A549 (cell line): ENCODE measurements around the gene LAMA2. TPM values are rescaled to one million over a fixed set of nuclear protein-coding genes. Genes with fewer than 3 reads are reported as not detected.

ENCODE experiments used
- ATAC-seq, 2 experiments: fragments of 200-7000 bp in 1 of 2; fragments of >200 bp in 1 of 2; cut with Nextera tagmentation in 1 of 2; cut with Tn5 transposase in 1 of 2; 3 replicates each; pipeline versions ENCODE4 v1.8.0 to v1.9.1; 2018 to 2020; ENCODE audit warnings: mild to moderate bottlenecking in 1 of 2, moderate library complexity in 1 of 2
- CTCF ChIA-PET: fragments of 300-600 bp; sonication (Branson Sonifier 250); formaldehyde crosslinking; extraction: SDS; loops from one replicate; lab custom pipeline; 2021; ENCODE audit warnings: antibody characterized with exemption, inconsistent platforms; lab: Yijun Ruan, JAX
- POLR2A ChIA-PET: fragments of 350-600 bp; formaldehyde crosslinking; extraction: SDS; loops from one replicate; lab custom pipeline; 2021; ENCODE audit warnings: antibody characterized with exemption, inconsistent platforms; lab: Yijun Ruan, JAX
- DNase-seq, 2 experiments: peaks; one replicate each; pipeline versions ENCODE4 v3.0.0 to v3.0.0-alpha.2; 2011 to 2016; ENCODE audit warnings: low read depth in 1 of 2, low spot score in 1 of 2
- FAIRE-seq: peaks from 2 replicates; lab custom pipeline; 2011; peaks lifted over from hg19 to GRCh38; lab: Jason Lieb, UNC
- H3K27ac ChIP-seq, 2 experiments: fragments of >200 bp; sonication (Bioruptor Twin); formaldehyde crosslinking; 3 replicates each; pipeline ENCODE4 v1.5.1; 2016 to 2017
- H3K4me1 ChIP-seq: fragments of >200 bp; sonication (Bioruptor Twin); formaldehyde crosslinking; 3 replicates; pipeline ENCODE4 v1.6.1; 2016
- H3K4me2 ChIP-seq: fragments of >200 bp; sonication (Bioruptor Twin); formaldehyde crosslinking; 3 replicates; pipeline ENCODE4 v1.6.1; 2016
- H3K4me3 ChIP-seq: fragments of >200 bp; sonication (Bioruptor Twin); formaldehyde crosslinking; 3 replicates; pipeline ENCODE4 v1.5.1; 2016
- H3K9me3 ChIP-seq: fragments of >200 bp; sonication (Bioruptor Twin); formaldehyde crosslinking; 3 replicates; pipeline ENCODE4 v1.6.1; 2016
- ATOH8 ChIP-seq: fragments of 250-450 bp; sonication (Bioruptor Pico); IDR thresholded peaks from 2 replicates; pipeline ENCODE4 v1.5.0; 2020; ENCODE audit warnings: low read depth, mild to moderate bottlenecking, moderate library complexity
- BCL3 ChIP-seq: fragments of >200 bp; sonication (Bioruptor Twin); formaldehyde crosslinking; IDR thresholded peaks from 3 replicates; pipeline ENCODE4 v1.6.1; 2016
- CBX8 ChIP-seq: fragments of 200-600 bp; sonication (generic); IDR thresholded peaks from 2 replicates; pipeline ENCODE4 v1.6.1; 2016
- CTCF ChIP-seq: fragments of >200 bp; sonication (Bioruptor Twin); formaldehyde crosslinking; IDR thresholded peaks from 3 replicates; pipeline ENCODE4 v1.5.1; 2016
- EHMT2 ChIP-seq: fragments of 200-600 bp; sonication (generic); IDR thresholded peaks from 2 replicates; pipeline ENCODE4 v1.6.1; 2016; ENCODE audit warnings: antibody characterized with exemption, low read depth, mild to moderate bottlenecking, moderate library complexity
- EP300 ChIP-seq, 2 experiments: fragments of >200 bp; sonication (Bioruptor Twin); formaldehyde crosslinking; IDR thresholded peaks; 2 replicates in 1 of 2; 3 replicates in 1 of 2; pipeline ENCODE4 v1.6.1; 2016 to 2017
- ESRRA ChIP-seq: fragments of 150-350 bp; IDR thresholded peaks from 2 replicates; pipeline ENCODE4 v1.6.1; 2014; ENCODE audit warnings: mild to moderate bottlenecking, low read length, borderline replicate concordance
- FOSL2 ChIP-seq, 2 experiments: fragments of 450-650 bp in 1 of 2; fragments of >200 bp in 1 of 2; sonication (Bioruptor Twin) in 1 of 2; formaldehyde crosslinking; IDR thresholded peaks; 2 replicates each; pipeline versions ENCODE4 v1.5.0 to v1.6.1; 2016 to 2020; ENCODE audit warnings: mild to moderate bottlenecking in 1 of 2, moderate library complexity in 1 of 2
- HMGXB4 ChIP-seq: fragments of 250-450 bp; sonication (Bioruptor Pico); IDR thresholded peaks from 2 replicates; pipeline ENCODE4 v1.5.0; 2021; ENCODE audit warnings: mild to moderate bottlenecking, moderate library complexity, borderline replicate concordance
- HOXA7 ChIP-seq: fragments of 250-450 bp; sonication (Bioruptor Pico); IDR thresholded peaks from 2 replicates; pipeline ENCODE4 v1.5.0; 2020; ENCODE audit warnings: mild to moderate bottlenecking, moderate library complexity
- KDM5A ChIP-seq: fragments of 200-600 bp; sonication (generic); IDR thresholded peaks from 2 replicates; pipeline ENCODE4 v1.6.1; 2016; ENCODE audit warnings: antibody characterized with exemption, mild to moderate bottlenecking
- NFE2L2 ChIP-seq: fragments of 150-350 bp; conservative IDR thresholded peaks from 2 replicates; pipeline ENCODE4 v1.6.1; 2014; ENCODE audit warnings: low read length
- NPAS2 ChIP-seq: fragments of 250-450 bp; sonication (Bioruptor Pico); IDR thresholded peaks from 2 replicates; pipeline ENCODE4 v1.8.0; 2022; ENCODE audit warnings: mild to moderate bottlenecking, moderate library complexity, borderline replicate concordance
- PHF8 ChIP-seq: fragments of 200-600 bp; sonication (generic); IDR thresholded peaks from 2 replicates; pipeline ENCODE4 v1.6.1; 2016; ENCODE audit warnings: low read depth, mild to moderate bottlenecking, antibody characterized with exemption, moderate library complexity, borderline replicate concordance
- POLR2A ChIP-seq: IDR thresholded peaks from 2 replicates; pipeline ENCODE4 v1.6.1; 2012; ENCODE audit warnings: mild to moderate bottlenecking, low read length
- RNF2 ChIP-seq: fragments of 200-600 bp; sonication (generic); IDR thresholded peaks from 2 replicates; pipeline ENCODE4 v1.6.1; 2016; ENCODE audit warnings: low read depth, mild to moderate bottlenecking, antibody characterized with exemption, moderate library complexity, borderline replicate concordance
- SMC3 ChIP-seq: fragments of >200 bp; sonication (Bioruptor Twin); formaldehyde crosslinking; IDR thresholded peaks from 3 replicates; pipeline ENCODE4 v1.6.1; 2018; ENCODE audit warnings: inconsistent platforms
- ZNF302 ChIP-seq: fragments of 250-450 bp; sonication (Bioruptor Pico); IDR thresholded peaks from 2 replicates; pipeline ENCODE4 v1.9.0; 2021; ENCODE audit warnings: inconsistent platforms, mild to moderate bottlenecking, moderate library complexity
- ZSCAN20 ChIP-seq: fragments of 250-450 bp; sonication (Bioruptor Pico); IDR thresholded peaks from 2 replicates; pipeline ENCODE4 v1.8.0; 2022; ENCODE audit warnings: mild to moderate bottlenecking, moderate library complexity
- WGBS: methylation state at CpG from one replicate; pipeline ENCODE4 v1.1.6; 2017; ENCODE audit errors: missing lambda C conversion rate; 5-methylcytosine and 5-hydroxymethylcytosine counted together
- polyA plus RNA-seq, 4 experiments: library from polyadenylated mRNA; depleted of rRNA in 3 of 4; stranded (reverse); fragments of >200 nt; fragmentation: RNase III in 1 of 4; extraction: RNeasy Plus Mini Kit Qiagen cat#74134 plus additional on column Dnase treatment in 1 of 4; gene quantifications; 2 replicates in 3 of 4; 3 replicates in 1 of 4; pipeline ENCODE4 v1.2.3, GENCODE V29; 2011 to 2017

Gene LAMA2
- polyA plus RNA-seq, 2 of the 4 experiments (the other 2 are of a cell fraction): 0.21 to 1.3 TPM

GRCh38 chr6:129448965-129449364 is 566.0 kb downstream of the LAMA2 start:
- ATAC-seq: no peak
- TF ChIP-seq SMC3 (no peak), CBX8 (no peak), RNF2 (no peak)
- Histone ChIP-seq H3K4me2 (no peak overlapping the region), H3K9me3 (no peaks in the 10 kb centered on the region), H3K4me3 (no peak overlapping the region), H3K4me1 (no peaks in the 10 kb centered on the region), H3K27ac (no peak overlapping the region)
- ChIA-PET CTCF (no interaction called here), POLR2A (no interaction called here)
- no peak for DNase-seq
- FAIRE-seq: no peak

- no peaks in the 10 kb centered on the region for H3K9me3 ChIP-seq
- no peak overlapping the region for H3K4me3 ChIP-seq
- no peak for ATAC-seq
- DNase-seq: no peak
- POLR2A ChIA-PET: no interaction called here
- CTCF ChIA-PET: no interaction called here
- no peak overlapping the region for H3K27ac ChIP-seq
- no peak overlapping the region for H3K4me2 ChIP-seq
- no peak for FAIRE-seq
- no peak for TF ChIP-seq BCL3
- no peak for TF ChIP-seq HOXA7
- TF ChIP-seq HMGXB4: no peak
- no peaks in the 10 kb centered on the region for H3K4me1 ChIP-seq
These were observed 568.2 kb downstream of the LAMA2 start for GRCh38 chr6:129451187-129451586.

- ChIA-PET CTCF (interaction anchor here (0.6 kb wide), 1 partner anchor 1156 kb away, joined by 3 read pairs; no protein-coding TSS in a partner anchor), POLR2A (no interaction called here)
- no peak for ATAC-seq
- Histone ChIP-seq H3K4me1 (no peaks in the 10 kb centered on the region), H3K9me3 (no peaks in the 10 kb centered on the region), H3K4me3 (no peak overlapping the region), H3K4me2 (no peak overlapping the region), H3K27ac (no peak overlapping the region)
- WGBS: 42% methylated on average over 3 of the region's 3 CpGs
- no peak for DNase-seq
- no peak for TF ChIP-seq EP300 (IDR thresholded peaks at IDR 0.05)
- TF ChIP-seq NFE2L2: no peak
- no peak for TF ChIP-seq BCL3
- no peak for TF ChIP-seq ESRRA
- no peak for TF ChIP-seq ZNF302 (CRISPR knock-in tag)
- no peak for TF ChIP-seq KDM5A
- no peak for TF ChIP-seq FOSL2 (IDR thresholded peaks at IDR 0.05)
- TF ChIP-seq FOSL2 (CRISPR knock-in tag; IDR thresholded peaks at IDR 0.05): no peak
- no peak for TF ChIP-seq CTCF
- TF ChIP-seq POLR2A: no peak
- TF ChIP-seq ATOH8: no peak
- no peak for TF ChIP-seq ZSCAN20 (CRISPR knock-in tag)
- TF ChIP-seq PHF8: no peak
- no peak for TF ChIP-seq EHMT2
- no peak for TF ChIP-seq NPAS2
- FAIRE-seq: no peak
These were observed 570.1 kb downstream of the LAMA2 start for GRCh38 chr6:129453073-129453472.
